ENCODE data around the gene IL1R1.

DNA sequence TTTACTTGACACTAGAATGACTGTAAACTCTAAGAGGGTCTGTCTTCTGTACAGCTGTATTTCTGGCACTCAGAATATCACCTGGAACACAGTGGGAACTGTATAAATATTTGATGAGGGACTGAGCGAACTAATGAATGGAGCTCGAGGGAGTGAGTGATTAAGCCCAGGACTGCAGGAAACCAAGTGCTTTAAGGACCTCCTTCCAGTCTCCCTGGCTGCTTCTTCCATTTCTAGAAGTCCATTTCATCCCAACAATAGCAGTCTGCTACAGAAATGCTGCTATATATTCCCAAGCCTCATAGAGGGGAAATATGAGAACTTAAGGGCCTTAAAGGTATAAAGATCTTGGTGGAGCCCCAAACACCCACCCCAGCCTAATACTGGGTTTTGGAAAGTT is 41.5 kb downstream of the IL1R1 start:
- TF ChIP-seq, protein P1, sequence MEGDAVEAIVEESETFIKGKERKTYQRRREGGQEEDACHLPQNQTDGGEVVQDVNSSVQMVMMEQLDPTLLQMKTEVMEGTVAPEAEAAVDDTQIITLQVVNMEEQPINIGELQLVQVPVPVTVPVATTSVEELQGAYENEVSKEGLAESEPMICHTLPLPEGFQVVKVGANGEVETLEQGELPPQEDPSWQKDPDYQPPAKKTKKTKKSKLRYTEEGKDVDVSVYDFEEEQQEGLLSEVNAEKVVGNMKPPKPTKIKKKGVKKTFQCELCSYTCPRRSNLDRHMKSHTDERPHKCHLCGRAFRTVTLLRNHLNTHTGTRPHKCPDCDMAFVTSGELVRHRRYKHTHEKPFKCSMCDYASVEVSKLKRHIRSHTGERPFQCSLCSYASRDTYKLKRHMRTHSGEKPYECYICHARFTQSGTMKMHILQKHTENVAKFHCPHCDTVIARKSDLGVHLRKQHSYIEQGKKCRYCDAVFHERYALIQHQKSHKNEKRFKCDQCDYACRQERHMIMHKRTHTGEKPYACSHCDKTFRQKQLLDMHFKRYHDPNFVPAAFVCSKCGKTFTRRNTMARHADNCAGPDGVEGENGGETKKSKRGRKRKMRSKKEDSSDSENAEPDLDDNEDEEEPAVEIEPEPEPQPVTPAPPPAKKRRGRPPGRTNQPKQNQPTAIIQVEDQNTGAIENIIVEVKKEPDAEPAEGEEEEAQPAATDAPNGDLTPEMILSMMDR (IDR thresholded peaks at IDR 0.05; ENCODE audit: low read length): no peak
- no peak for TF ChIP-seq EZH2 (IDR thresholded peaks at IDR 0.05; ENCODE audit: borderline replicate concordance, low read length)

Data from OCI-LY1 (cell line).